Right cardiac atrium (tissue), 5 donors: ENCODE data around the gene ZGRF1. TPM values are rescaled to one million over a fixed set of nuclear protein-coding genes. Genes with fewer than 3 reads are reported as not detected.

ENCODE experiments used
- ATAC-seq, 2 donors: fragments of 200-7000 bp; cut with Tn5 transposase; one replicate each; pipeline versions ENCODE4 v1.8.0 to v1.9.1; 2020; ENCODE audit warnings: moderate library complexity in 2 of 2, mild to moderate bottlenecking in 1 of 2
- DNase-seq, 3 donors: peaks; one replicate each; pipeline ENCODE4 v3.0.0-alpha.2; 2020
- H3K27ac ChIP-seq: one replicate; pipeline ENCODE4 v1.5.1; 2013; ENCODE audit warnings: mild to moderate bottlenecking, low read length, control low read depth, moderate library complexity
- H3K27me3 ChIP-seq: one replicate; pipeline ENCODE4 v1.6.1; 2013; ENCODE audit not compliant: control insufficient read depth, insufficient read depth
- H3K4me1 ChIP-seq: one replicate; pipeline ENCODE4 v1.6.1; 2013; ENCODE audit warnings: low read length; ENCODE audit not compliant: control insufficient read depth, insufficient read depth
- H3K4me3 ChIP-seq: one replicate; pipeline ENCODE4 v1.5.1; 2013; ENCODE audit warnings: low read length, control low read depth
- H3K9me3 ChIP-seq: one replicate; pipeline ENCODE4 v1.6.1; 2013; ENCODE audit warnings: low read length; ENCODE audit not compliant: control insufficient read depth
- WGBS: extraction: QIAGEN DNeasy Blood & Tissue Kit; methylation state at CpG from one replicate; pipeline ENCODE4 v1.1.7; 2013; 5-methylcytosine and 5-hydroxymethylcytosine counted together
- intact Hi-C, 4 donors: fragments of 100-400 bp; cut with DNase I; formaldehyde crosslinking; loops; one replicate each; pipeline versions ENCODE4 v1.11.0 to v1.14.0; 2022 to 2023
- polyA plus RNA-seq: library from polyadenylated mRNA; stranded (reverse); fragments of 200-250 nt; gene quantifications from one replicate; pipeline ENCODE4 v1.2.3, GENCODE V29; 2013
- total RNA-seq, 4 donors: library from RNA; stranded (reverse); fragmentation: NEBNext Ultra II Directional; extraction: Animal tissue kit (Norgen Biotek cat#: 25700); gene quantifications; one replicate each; pipeline ENCODE4 v1.2.1, GENCODE V29; 2021
- donor health status: healthy with polysubstance abuse.
- donor health status: DM: no; HTN: yes; CAD: no.
- donor health status: DM: no; HTN: no; CAD: no.
- donor health status: DM: no; HTN: yes; CAD: no; lungs with severe emphysema.
- donor health status: DM: yes; HTN: yes; CAD: no.

ZGRF1 gene
- total and polyA plus RNA-seq, 5 donors, result 1.2 to 2.5 (median 2.4) TPM

DNA sequence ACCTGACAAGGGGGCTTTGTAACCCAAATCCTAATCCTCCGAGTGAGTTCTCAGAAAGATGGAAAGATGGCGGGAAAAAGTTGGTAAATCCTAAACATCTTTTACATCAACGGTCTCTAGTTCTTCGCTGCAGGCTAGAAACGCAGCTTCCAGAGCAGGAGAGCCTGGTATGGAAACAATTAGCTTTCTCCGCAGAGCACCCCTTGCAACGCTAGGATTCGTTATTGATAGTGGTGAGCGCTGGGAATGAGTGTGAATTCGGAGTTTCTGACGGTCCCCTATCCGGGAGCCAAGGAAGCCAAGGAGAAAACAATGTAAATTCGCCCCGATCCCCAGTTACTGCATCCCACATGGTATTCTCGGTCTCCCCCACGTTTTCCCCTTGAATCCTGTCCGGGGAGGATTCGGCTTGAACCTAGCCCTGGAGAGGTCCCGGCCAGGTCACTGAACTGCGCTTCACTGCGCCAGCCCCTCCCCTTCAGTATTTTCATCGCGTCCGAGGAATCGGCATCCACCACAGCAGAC lies 116.0 kb downstream of the ZGRF1 start:
- Histone ChIP-seq H3K4me3 (no peak overlapping the region), H3K27me3 (no peaks in the 10 kb centered on the region), H3K9me3 (no peaks in the 10 kb centered on the region), H3K4me1 (peaks cover 3% of the 10 kb centered on the region), H3K27ac (no peak overlapping the region)
- intact Hi-C loops, result loop anchor here in 3 of 4 donors (5.0 to 10.0 kb wide), 2 partner anchors 186 to 193 kb away; no protein-coding TSS in a partner anchor
- no peak for ATAC-seq
- 3% methylated on average over 25 of the region's 25 CpGs for WGBS
- DNase-seq, result no peak

DNA sequence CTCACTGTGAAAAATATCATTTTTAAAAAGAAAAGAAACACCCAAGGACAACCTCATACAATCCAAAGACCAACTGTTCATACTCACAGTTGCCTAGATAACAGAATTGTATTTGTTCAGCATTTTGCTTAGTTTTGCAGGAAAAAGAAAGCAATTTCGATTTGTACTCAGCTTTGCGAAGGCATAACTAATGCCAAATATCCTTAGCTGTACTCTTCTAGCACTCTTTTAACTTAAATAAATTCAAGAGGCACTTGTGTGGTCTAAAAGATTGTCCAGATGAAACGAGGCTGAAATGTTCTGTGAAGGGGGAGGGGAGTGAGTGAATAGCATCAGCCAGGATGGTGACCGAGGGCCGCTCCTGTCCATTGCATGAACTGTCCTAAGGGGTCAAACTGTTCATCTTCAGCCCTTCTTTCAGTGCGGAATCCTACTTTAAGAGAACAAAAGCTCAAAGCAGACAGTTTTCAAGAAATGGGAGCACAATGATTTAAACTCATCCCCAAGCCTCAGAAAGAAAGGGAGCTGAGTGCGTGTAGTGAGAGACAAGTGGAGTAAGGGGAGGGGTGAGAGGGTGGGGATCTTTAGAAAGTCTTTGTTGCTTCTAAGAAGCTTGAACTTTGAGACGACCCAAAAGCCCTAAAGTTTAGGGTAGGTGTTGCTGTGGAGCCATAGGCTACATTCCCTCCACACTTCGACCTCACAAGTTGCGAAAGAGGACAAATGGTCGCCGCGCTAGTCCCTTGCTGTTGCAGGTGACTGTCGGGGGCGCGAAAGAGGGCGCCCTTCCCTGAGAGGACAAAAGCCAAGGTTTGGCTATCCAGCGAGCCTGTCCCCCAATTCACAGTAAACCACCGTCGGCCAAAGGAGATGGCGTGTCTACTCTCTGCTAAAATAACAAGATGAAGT lies 116.8 kb downstream of the ZGRF1 start:
- WGBS, result 6% methylated on average over 21 of the region's 21 CpGs
- Histone ChIP-seq H3K27ac (no peak overlapping the region), H3K4me3 (no peak overlapping the region), H3K4me1 (peaks cover 5% of the 10 kb centered on the region), H3K27me3 (no peaks in the 10 kb centered on the region), H3K9me3 (no peaks in the 10 kb centered on the region)
- ATAC-seq, result no peak
- intact Hi-C loops, result loop anchor here (5.0 to 10.0 kb wide), 3 partner anchors 185 to 193 kb away; no protein-coding TSS in a partner anchor
- DNase-seq, result no peak

DNA sequence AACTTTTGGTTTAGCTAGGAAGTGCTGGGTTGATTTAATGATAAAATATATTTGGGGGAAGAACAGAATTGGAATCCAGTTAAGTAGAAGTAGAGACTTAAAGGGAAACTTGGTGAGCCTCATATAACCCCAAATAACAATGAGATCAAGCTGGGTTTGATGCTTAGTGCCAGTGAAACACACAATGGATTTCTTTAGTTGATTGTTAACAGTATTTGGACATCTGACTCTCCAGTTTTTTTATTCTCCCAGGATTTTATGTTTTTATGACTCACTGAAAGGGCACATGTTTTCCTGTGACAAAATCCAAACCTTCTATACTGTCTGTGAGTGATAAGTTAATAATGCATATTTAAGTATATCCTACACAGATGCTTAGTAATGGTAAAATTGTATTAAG lies 118.0 kb downstream of the ZGRF1 start:
- H3K4me1 ChIP-seq, result peaks cover 5% of the 10 kb centered on the region
- intact Hi-C loops, result loop anchor here in 1 of 4 donors (5.0 kb wide), 1 partner anchor 186 kb away; no protein-coding TSS in a partner anchor
- no peaks in the 10 kb centered on the region for H3K9me3 ChIP-seq
- no peak overlapping the region for H3K27ac ChIP-seq
- no peak overlapping the region for H3K4me3 ChIP-seq
- ATAC-seq (no peak), DNase-seq (no peak)
- no peaks in the 10 kb centered on the region for H3K27me3 ChIP-seq

GRCh38 chr4:112517911-112518310 lies 118.8 kb downstream of the ZGRF1 start:
- Histone ChIP-seq H3K9me3 (no peaks in the 10 kb centered on the region), H3K4me1 (peaks cover 5% of the 10 kb centered on the region), H3K27ac (no peak overlapping the region), H3K27me3 (no peaks in the 10 kb centered on the region), H3K4me3 (no peak overlapping the region)
- intact Hi-C loops, result loop anchor here in 1 of 4 donors (5.0 kb wide), 1 partner anchor 186 kb away; no protein-coding TSS in a partner anchor
- DNase-seq (no peak), ATAC-seq (no peak)
- 22% methylated on average over 3 of the region's 3 CpGs for WGBS

- intact Hi-C loops, result loop anchor here in 1 of 4 donors (5.0 kb wide), 1 partner anchor 185 kb away; no protein-coding TSS in a partner anchor
- WGBS, result 4% methylated on average over 20 of the region's 20 CpGs
- peak overlapping the region; percentile 66 for H3K4me3 ChIP-seq
Measured at GRCh38 chr4:112517067-112517634, 119.6 kb downstream of the ZGRF1 start.

DNA sequence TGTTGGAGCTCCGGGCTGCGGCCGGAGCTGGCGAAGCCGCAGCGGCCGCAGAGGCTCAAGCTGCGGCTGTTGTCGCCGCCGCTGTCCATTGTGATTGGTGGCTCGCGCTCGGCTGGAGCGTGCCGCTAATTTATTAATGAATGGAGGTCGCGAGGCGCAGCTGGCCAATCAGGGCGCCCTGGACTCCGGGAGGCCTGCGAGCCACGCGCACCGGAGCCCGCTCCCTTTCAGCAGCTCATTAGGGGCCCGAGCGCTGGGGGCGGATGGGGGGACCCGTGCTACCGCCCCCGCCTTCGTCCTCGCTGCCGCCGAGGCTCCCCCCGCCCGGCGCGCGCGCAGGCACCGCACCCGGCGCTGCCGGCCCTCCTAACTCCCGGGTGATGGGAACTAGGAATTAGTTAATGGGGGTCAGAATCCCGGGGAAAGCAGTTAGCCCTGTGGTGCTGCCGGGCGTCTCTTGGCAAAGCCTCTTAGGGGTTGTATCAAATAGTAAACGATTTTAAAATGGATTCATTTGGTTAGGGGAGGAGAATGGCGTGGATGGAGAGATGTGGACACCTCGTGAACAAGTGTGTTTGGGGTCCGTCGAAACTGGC lies 120.1 kb downstream of the ZGRF1 start:
- peaks cover 4% of the 10 kb centered on the region for H3K27me3 ChIP-seq
- intact Hi-C loops, result loop anchor here in 1 of 4 donors (5.0 kb wide), 1 partner anchor 184 kb away; no protein-coding TSS in a partner anchor
- WGBS, result 1% methylated on average over 55 of the region's 55 CpGs
- peaks cover 5% of the 10 kb centered on the region for H3K4me1 ChIP-seq
- H3K9me3 ChIP-seq, result no peaks in the 10 kb centered on the region
- DNase-seq (peak; percentile 20 to 70 (median 53)), ATAC-seq (peak; percentile 43 to 55)
- H3K27ac ChIP-seq, result no peak overlapping the region
- H3K4me3 ChIP-seq, result peak overlapping the region; percentile 66

More at GRCh38 chr4:112517067-112517634, 119.6 kb downstream of the ZGRF1 start:
- Histone ChIP-seq H3K27ac (no peak overlapping the region), H3K27me3 (peaks cover 3% of the 10 kb centered on the region), H3K9me3 (no peaks in the 10 kb centered on the region), H3K4me1 (peaks cover 5% of the 10 kb centered on the region)
- no peak for ATAC-seq
- DNase-seq, result no peak

GRCh38 chr4:112516066-112516470 lies 120.6 kb downstream of the ZGRF1 start, which contains the start of gene NEUROG2:
TSS of gene NEUROG2 (minus strand) at chr4:112516180. CDS start at chr4:112515475, 705 bp downstream.
- Histone ChIP-seq H3K4me3 (peak within 1 kb of the TSS; percentile 66), H3K9me3 (no peaks in the 10 kb centered on the region), H3K4me1 (peaks cover 5% of the 10 kb centered on the region), H3K27ac (no peak within 1 kb of the TSS), H3K27me3 (peaks cover 7% of the 10 kb centered on the region)
- WGBS, result 0% methylated on average over 15 of the region's 15 CpGs
- no peak for ATAC-seq
- DNase-seq, result no peak
- intact Hi-C loops, result loop anchor here in 1 of 4 donors (5.0 kb wide), 1 partner anchor 184 kb away; no protein-coding TSS in a partner anchor

GRCh38 chr4:112515198-112516065 lies 121.3 kb downstream of the ZGRF1 start:
- DNase-seq (peak in 2 of 3 donors; percentile 55 to 63), ATAC-seq (peak; percentile 54 to 73)
- under 1% methylated on average over 96 of the region's 96 CpGs for WGBS
- intact Hi-C loops, result loop anchor here in 1 of 4 donors (5.0 kb wide), 1 partner anchor 183 kb away; no protein-coding TSS in a partner anchor
- H3K9me3 ChIP-seq, result no peaks in the 10 kb centered on the region
- H3K4me3 ChIP-seq, result peak overlapping the region; percentile 66
- H3K27ac ChIP-seq, result no peak overlapping the region
- peaks cover 10% of the 10 kb centered on the region for H3K4me1 ChIP-seq
- H3K27me3 ChIP-seq, result peaks cover 7% of the 10 kb centered on the region

- ATAC-seq (no peak), DNase-seq (peak in 1 of 3 donors; percentile 42)
- Histone ChIP-seq H3K4me1 (peaks cover 11% of the 10 kb centered on the region), H3K27me3 (peaks cover 7% of the 10 kb centered on the region), H3K4me3 (peak overlapping the region; percentile 66), H3K9me3 (no peaks in the 10 kb centered on the region), H3K27ac (no peak overlapping the region)
- intact Hi-C loops, result loop anchor here in 1 of 4 donors (5.0 kb wide), 1 partner anchor 182 kb away; no protein-coding TSS in a partner anchor
- WGBS, result 2% methylated on average over 52 of the region's 52 CpGs
Measured at GRCh38 chr4:112514647-112515197, 122.0 kb downstream of the ZGRF1 start.
